Immature natural killer cell (primary cell): Measurements from ENCODE around the gene CCDC136. TPM values are rescaled to one million over a fixed set of nuclear protein-coding genes. Genes with fewer than 3 reads are reported as not detected.

Experiments used
- DNase-seq, 3 donors: peaks; one replicate each; pipeline ENCODE4 v3.0.0; 2022; ENCODE audit warnings: mixed read lengths in 1 of 3
- H3K27ac Mint-ChIP-seq, 6 donors: one replicate each; pipeline ENCODE4 v1.8.0; 2020; ENCODE audit warnings: mixed read lengths in 6 of 6, mild to moderate bottlenecking in 5 of 6, inconsistent platforms in 4 of 6, moderate library complexity in 3 of 6
- H3K27me3 Mint-ChIP-seq, 3 donors: one replicate each; pipeline ENCODE4 v1.8.0; 2020 to 2021; ENCODE audit warnings: low read depth in 3 of 3, mild to moderate bottlenecking in 3 of 3, mixed read lengths in 3 of 3, moderate library complexity in 3 of 3, inconsistent platforms in 1 of 3
- H3K36me3 Mint-ChIP-seq, 3 donors: one replicate each; pipeline ENCODE4 v1.8.0; 2020; ENCODE audit warnings: mixed read lengths in 3 of 3, inconsistent platforms in 2 of 3, mild to moderate bottlenecking in 2 of 3
- H3K4me1 Mint-ChIP-seq, 2 donors: one replicate each; pipeline ENCODE4 v1.8.0; 2020; ENCODE audit warnings: inconsistent platforms in 2 of 2, mild to moderate bottlenecking in 2 of 2, mixed read lengths in 2 of 2, moderate library complexity in 1 of 2
- H3K4me3 Mint-ChIP-seq, 5 donors: one replicate each; pipeline ENCODE4 v1.8.0; 2020; ENCODE audit warnings: mild to moderate bottlenecking in 5 of 5, mixed read lengths in 5 of 5, inconsistent platforms in 3 of 5, moderate library complexity in 3 of 5
- H3K9me3 Mint-ChIP-seq, 6 donors: one replicate each; pipeline ENCODE4 v1.8.0; 2020; ENCODE audit warnings: mild to moderate bottlenecking in 6 of 6, mixed read lengths in 6 of 6, inconsistent platforms in 4 of 6, moderate library complexity in 3 of 6
- polyA plus RNA-seq, 3 donors: library from polyadenylated mRNA; unstranded; fragments of 300-500 nt; fragmentation: Illumina TruSeq; gene quantifications; one replicate each; pipeline ENCODE4 v1.2.3, GENCODE V29; 2021

CCDC136 gene
- polyA plus RNA-seq, 3 donors from 2014 or later = 0.24 to 2.6 TPM; not detected in 1

- Mint-ChIP-seq H3K36me3 (no peaks in the 10 kb centered on the region), H3K27ac (no peak overlapping the region), H3K4me1 (peaks cover 9 to 10% of the 10 kb centered on the region in 2 donors), H3K4me3 (no peak overlapping the region), H3K27me3 (peaks cover 9 to 15% (median 11%) of the 10 kb centered on the region in 3 donors), H3K9me3 (no peaks in the 10 kb centered on the region)
- DNase-seq = no peak
Observed at GRCh38 chr7:128826512-128826911, 34.7 kb downstream of the CCDC136 start.

GRCh38 chr7:128826916-128827247 is 35.1 kb downstream of the CCDC136 start:
- peaks cover 10 to 15% (median 11%) of the 10 kb centered on the region in 3 donors for H3K27me3 Mint-ChIP-seq
- no peak overlapping the region for H3K4me3 Mint-ChIP-seq
- H3K36me3 Mint-ChIP-seq = no peaks in the 10 kb centered on the region
- peaks cover 10% of the 10 kb centered on the region in 2 donors for H3K4me1 Mint-ChIP-seq
- H3K9me3 Mint-ChIP-seq = no peaks in the 10 kb centered on the region
- H3K27ac Mint-ChIP-seq = no peak overlapping the region
- DNase-seq = no peak

GRCh38 chr7:128827248-128827958 is 35.6 kb downstream of the CCDC136 start:
- no peak for DNase-seq
- Mint-ChIP-seq H3K4me1 (peaks cover 10% of the 10 kb centered on the region in 2 donors), H3K27ac (no peak overlapping the region), H3K27me3 (peaks cover 11 to 15% (median 11%) of the 10 kb centered on the region in 3 donors), H3K9me3 (no peaks in the 10 kb centered on the region), H3K4me3 (no peak overlapping the region), H3K36me3 (no peaks in the 10 kb centered on the region)

- no peak for DNase-seq
- peak overlapping the region in 1 of 5 donors; percentile 33 for H3K4me3 Mint-ChIP-seq
- no peak overlapping the region for H3K27ac Mint-ChIP-seq
- peaks cover 11 to 15% (median 13%) of the 10 kb centered on the region in 3 donors for H3K27me3 Mint-ChIP-seq
- H3K4me1 Mint-ChIP-seq = peaks cover 10% of the 10 kb centered on the region in 2 donors
- H3K9me3 Mint-ChIP-seq = no peaks in the 10 kb centered on the region
- H3K36me3 Mint-ChIP-seq = no peaks in the 10 kb centered on the region
Observed at GRCh38 chr7:128827971-128828711, 36.4 kb downstream of the CCDC136 start.

- H3K27me3 Mint-ChIP-seq = peaks cover 13 to 16% (median 15%) of the 10 kb centered on the region in 3 donors
Observed at GRCh38 chr7:128829391-128830166, 37.8 kb downstream of the CCDC136 start.

GRCh38 chr7:128830231-128831177 is 38.7 kb downstream of the CCDC136 start, which contains the start of gene FLNC:
FLNC (plus strand) TSS chr7:128830406; CDS start chr7:128830638, 232 bp downstream.
- peaks cover 10% of the 10 kb centered on the region in 2 donors for H3K4me1 Mint-ChIP-seq
- no peaks in the 10 kb centered on the region for H3K9me3 Mint-ChIP-seq
- H3K36me3 Mint-ChIP-seq = no peaks in the 10 kb centered on the region
- no peak within 1 kb of the TSS for H3K27ac Mint-ChIP-seq
- DNase-seq = peak; percentile 16 to 31 (median 22)
- peak within 1 kb of the TSS; percentile 69 to 82 (median 78) for H3K4me3 Mint-ChIP-seq
- H3K27me3 Mint-ChIP-seq = peaks cover 13 to 16% (median 15%) of the 10 kb centered on the region in 3 donors

More at GRCh38 chr7:128829391-128830166, 37.8 kb downstream of the CCDC136 start:
- H3K4me1 Mint-ChIP-seq = peaks cover 10% of the 10 kb centered on the region in 2 donors
- peak overlapping the region; percentile 42 to 75 (median 57) for H3K4me3 Mint-ChIP-seq
- H3K27ac Mint-ChIP-seq = no peak overlapping the region
- H3K36me3 Mint-ChIP-seq = no peaks in the 10 kb centered on the region
- no peak for DNase-seq
- H3K9me3 Mint-ChIP-seq = no peaks in the 10 kb centered on the region

- Mint-ChIP-seq H3K27ac (no peak overlapping the region), H3K4me1 (peaks cover 10% of the 10 kb centered on the region in 2 donors), H3K9me3 (no peaks in the 10 kb centered on the region), H3K4me3 (peak overlapping the region in 4 of 5 donors; percentile 30 to 53 (median 40)), H3K36me3 (no peaks in the 10 kb centered on the region), H3K27me3 (peaks cover 13 to 17% (median 16%) of the 10 kb centered on the region in 3 donors)
- no peak for DNase-seq
Observed at GRCh38 chr7:128831178-128831993, 39.6 kb downstream of the CCDC136 start.

GRCh38 chr7:128831994-128832879 is 40.5 kb downstream of the CCDC136 start:
- Mint-ChIP-seq H3K4me3 (no peak overlapping the region), H3K9me3 (no peaks in the 10 kb centered on the region), H3K36me3 (no peaks in the 10 kb centered on the region), H3K27me3 (peaks cover 13 to 19% (median 17%) of the 10 kb centered on the region in 3 donors), H3K4me1 (peaks cover 10% of the 10 kb centered on the region in 2 donors), H3K27ac (no peak overlapping the region)
- DNase-seq = no peak

- Mint-ChIP-seq H3K4me1 (peaks cover 10% of the 10 kb centered on the region in 2 donors), H3K36me3 (no peaks in the 10 kb centered on the region), H3K9me3 (no peaks in the 10 kb centered on the region), H3K27me3 (peaks cover 13 to 19% (median 15%) of the 10 kb centered on the region in 3 donors), H3K27ac (no peak overlapping the region), H3K4me3 (no peak overlapping the region)
- DNase-seq = no peak
Observed at GRCh38 chr7:128832880-128833147, 41.0 kb downstream of the CCDC136 start.

- H3K9me3 Mint-ChIP-seq = no peaks in the 10 kb centered on the region
- H3K27ac Mint-ChIP-seq = no peak overlapping the region
Observed at GRCh38 chr7:128833148-128833945, 41.6 kb downstream of the CCDC136 start.

GRCh38 chr7:128833946-128834325 is 42.2 kb downstream of the CCDC136 start:
- Mint-ChIP-seq H3K27ac (no peak overlapping the region), H3K4me3 (no peak overlapping the region)

More at GRCh38 chr7:128833148-128833945, 41.6 kb downstream of the CCDC136 start:
- Mint-ChIP-seq H3K4me1 (peaks cover 10% of the 10 kb centered on the region in 2 donors), H3K4me3 (no peak overlapping the region), H3K27me3 (peaks cover 12 to 19% (median 13%) of the 10 kb centered on the region in 3 donors), H3K36me3 (no peaks in the 10 kb centered on the region)
- no peak for DNase-seq

More at GRCh38 chr7:128833946-128834325, 42.2 kb downstream of the CCDC136 start:
- H3K4me1 Mint-ChIP-seq = peaks cover 10% of the 10 kb centered on the region in 2 donors
- peaks cover 9 to 14% (median 10%) of the 10 kb centered on the region in 3 donors for H3K27me3 Mint-ChIP-seq
- H3K36me3 Mint-ChIP-seq = no peaks in the 10 kb centered on the region
- H3K9me3 Mint-ChIP-seq = no peaks in the 10 kb centered on the region
- no peak for DNase-seq
